ENCODE measurements around the gene TIMM17A. TPM values are rescaled to one million over a fixed set of nuclear protein-coding genes. Genes with fewer than 3 reads are reported as not detected.
A peak's percentile ranks its signal among the peaks of the same experiment; 100 is the strongest.

Gene TIMM17A
- total RNA-seq, 1 donor from 2014 or later: 72.0 TPM

DNA sequence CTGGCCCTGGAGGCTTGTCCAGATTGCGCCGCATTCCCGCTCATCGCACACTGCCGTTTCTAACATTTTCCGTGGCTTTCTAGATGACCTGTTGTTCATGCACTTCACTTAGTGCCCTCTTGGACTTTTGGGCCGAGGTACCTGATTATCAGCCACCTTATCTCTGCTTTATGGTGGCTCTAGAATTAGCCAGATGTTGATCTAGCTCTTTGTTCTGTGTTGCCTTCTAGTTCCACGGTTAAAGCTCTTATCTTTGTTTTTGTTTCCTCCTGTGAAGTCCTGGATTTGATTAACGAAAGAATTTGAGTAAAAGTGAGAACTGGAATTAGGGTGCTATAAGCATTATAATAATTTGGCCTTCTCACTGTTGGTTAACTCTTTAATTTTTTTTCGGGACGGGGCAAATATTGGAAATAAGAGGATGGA, 28.1 kb downstream of the TIMM17A start:
- no peak for DNase-seq (ENCODE audit: low read depth)

DNA sequence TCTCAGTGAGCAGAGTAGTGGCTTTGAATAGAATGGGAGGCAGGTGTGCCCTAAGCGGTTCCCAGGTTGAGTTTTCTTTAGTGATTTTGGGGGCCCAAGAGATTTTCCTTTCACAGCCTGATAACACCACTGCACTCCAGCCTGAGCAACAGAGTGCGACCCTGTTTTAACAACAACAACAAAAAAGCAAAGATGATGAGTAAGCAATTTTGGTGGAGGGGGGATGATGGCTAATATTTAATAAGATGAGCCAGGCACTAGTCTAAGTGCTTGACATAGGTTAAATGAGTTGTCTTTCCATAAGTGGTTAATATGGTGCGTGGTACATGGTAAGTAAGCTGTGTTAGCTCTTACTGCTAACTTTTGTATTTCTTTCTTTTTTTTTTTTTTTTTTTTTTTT, 29.1 kb downstream of the TIMM17A start:
- DNase-seq (ENCODE audit: low read depth): no peak

DNA sequence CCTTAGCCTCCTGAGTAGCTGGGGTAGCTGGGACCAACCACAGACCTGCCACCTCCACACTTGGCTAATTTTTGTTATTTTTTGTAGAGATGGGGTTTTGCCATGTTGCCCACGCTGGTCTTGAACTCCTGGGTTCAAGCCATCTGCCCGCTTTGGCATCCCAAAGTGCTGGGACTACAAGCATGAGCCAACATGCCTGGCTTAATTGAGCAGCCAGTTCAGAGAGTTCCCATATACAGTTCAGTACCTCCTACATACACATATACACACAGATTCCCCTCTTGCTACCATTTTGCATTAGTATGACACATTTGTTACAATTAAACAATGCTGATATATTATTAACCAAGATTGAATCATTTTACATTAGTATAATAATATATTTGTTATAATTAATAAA, 30.1 kb downstream of the TIMM17A start:
- no peak for DNase-seq (ENCODE audit: low read depth)

DNA sequence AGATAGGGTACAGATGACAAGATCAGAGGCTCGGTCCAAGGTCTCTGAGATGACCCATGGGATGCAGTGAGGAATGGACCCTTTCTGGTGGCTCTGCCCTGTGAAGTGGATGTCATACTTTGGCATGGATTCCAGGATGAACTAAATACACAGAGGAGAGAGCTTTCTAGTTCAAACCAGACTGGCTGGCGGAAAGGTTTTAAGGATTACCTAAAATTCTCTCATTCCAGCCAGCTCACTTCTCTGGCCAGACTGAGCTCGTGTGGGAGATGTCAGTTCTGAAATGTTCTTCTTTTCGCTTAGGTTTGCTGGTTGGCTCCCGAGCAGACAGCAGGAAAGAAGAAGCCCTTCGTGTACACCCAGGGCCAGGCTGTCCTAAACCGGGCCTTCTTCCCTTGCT, 33.3 kb downstream of the TIMM17A start:
- DNase-seq (ENCODE audit: low read depth): no peak

DNA sequence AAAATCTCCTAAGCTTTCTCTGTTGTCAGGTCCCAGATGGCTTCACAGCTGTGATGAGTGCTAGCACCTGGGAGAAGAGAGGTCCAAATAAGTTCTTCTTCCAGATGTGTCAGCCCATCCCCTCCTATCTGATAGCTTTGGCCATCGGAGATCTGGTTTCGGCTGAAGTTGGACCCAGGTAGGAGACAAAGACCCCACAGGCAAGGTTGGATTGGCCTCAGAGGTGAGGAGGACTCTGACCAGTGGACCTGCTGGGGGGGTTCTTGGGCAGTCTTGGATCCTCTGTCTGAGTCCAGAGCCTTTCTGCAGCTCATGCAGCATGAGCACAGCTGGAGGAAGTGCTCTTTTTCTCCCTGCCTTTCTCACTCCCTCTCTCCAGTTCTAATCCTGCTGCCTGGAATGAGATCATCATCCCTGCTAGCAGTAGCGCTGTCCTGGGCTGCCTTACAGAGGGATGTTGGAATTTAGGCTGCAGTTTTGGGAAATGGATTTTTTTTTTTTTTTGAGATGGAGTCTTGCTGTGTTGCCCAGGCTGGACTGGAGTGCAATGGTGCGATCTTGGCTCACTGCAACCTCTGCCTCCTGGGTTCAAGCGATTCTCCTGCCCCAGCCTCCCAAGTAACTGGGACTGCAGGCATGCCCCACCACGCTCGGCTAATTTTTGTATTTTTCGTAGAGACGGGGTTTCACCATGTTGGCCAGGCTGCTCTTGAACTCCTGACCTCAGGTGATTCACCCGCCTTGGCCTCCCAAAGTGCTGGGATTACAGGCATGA, 34.2 kb downstream of the TIMM17A start:
- no peak for DNase-seq (ENCODE audit: low read depth)

DNA sequence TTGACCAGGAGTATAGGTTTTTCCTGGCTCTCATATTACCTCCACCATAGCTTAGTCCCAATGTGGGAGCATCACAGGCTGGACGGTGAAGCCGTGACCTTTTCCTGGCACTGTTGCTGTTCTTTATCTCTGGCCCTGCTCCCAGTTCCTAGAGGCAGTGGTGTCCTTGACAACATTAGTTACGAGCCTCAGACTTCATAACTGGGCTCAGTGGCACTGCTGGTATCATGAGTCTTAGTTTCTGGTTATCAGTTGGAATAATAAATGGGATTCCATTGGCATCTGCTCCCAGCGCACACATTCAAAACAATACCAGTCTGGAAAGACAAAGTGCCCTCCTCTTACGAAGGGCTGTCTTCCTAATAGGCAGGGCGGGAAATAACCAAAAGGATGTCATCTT, 35.1 kb downstream of the TIMM17A start:
- no peak for DNase-seq (ENCODE audit: low read depth)

DNA sequence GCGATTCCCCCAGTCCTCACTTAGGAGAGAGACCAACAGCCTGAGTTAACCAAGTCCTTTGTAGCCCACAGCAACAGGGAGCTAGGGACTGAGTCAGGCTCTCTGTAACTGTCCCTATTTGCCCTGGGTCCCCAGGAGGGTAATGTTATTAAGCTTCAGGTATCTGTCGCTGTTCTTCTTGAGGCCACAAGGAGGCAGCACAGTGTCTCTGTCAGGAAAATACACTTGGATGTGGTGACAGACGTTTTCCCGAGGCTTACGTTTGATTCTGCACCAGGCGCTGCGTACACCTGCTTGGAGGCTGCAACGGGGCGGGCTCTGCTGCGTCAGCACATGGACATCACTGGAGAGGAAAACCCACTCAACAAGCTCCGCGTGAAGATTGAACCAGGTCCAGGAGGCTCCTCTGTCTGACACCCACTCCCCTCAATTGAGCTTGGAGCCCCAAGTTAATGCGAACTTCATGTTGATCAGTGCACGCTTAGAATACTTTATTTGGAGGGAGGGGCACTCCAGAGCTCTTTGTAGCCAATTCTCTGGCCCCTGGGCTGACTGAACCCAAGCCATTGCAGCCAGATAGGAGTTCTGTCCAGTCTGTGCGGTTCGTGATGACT, 44.4 kb downstream of the TIMM17A start:
- peak; percentile 61 for DNase-seq (ENCODE audit: low read depth)

DNA sequence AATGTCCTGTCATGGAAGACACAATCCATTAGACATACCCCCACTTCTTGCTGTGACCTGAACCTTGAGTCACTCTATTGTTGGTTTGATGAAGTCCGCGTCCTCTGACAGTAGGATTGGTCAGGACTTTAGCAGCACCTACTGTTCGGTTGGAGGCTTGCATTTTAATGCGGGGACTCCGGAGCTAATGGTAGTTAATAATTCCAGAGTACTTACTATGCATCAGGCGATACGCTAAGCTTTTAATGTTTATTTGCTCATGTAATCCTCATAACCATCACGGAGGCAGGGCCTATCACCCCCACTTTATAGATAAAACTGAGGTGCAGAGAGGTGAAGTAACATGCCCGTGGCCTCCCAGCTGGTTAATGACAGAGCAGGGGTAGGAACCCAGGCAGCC, 47.2 kb downstream of the TIMM17A start:
- no peak for DNase-seq (ENCODE audit: low read depth)

DNA sequence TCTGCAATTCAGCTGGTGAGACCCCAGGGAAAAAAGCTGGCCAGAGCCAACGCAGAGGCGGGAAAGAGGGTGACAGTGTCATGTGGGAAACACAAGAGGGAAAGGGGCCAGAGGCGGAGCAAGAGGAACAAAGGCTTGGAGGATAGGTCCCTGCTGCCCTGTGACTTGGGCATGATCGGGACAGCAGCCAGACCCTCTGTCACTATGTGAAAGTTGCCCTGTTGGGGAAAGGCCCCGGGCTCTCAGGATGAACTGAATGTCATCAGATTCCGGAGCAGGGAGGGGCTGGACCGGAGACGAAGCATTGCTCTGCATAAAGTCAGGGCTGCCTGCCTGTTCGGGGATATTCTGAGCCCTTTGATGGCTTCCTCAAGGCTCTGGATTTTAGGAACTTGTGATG, 49.4 kb downstream of the TIMM17A start:
- DNase-seq (ENCODE audit: low read depth): no peak

DNA sequence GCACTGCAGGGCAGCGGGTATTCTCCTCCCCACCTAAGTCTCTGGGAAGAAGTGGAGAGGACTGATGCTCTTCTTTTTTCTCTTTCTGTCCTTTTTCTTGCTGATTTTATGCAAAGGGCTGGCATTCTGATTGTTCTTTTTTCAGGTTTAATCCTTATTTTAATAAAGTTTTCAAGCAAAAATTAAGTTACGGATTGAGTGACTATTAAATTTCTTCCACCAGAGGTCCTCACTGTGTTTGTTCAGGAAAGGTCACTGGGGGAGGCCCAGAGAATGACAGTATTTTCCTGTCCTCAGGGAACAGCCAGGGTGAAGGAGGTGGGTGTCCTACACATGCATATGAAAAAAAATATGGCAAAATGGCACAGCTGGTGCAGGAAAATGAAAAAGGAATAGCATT, 50.7 kb downstream of the TIMM17A start:
- peak; percentile 28 for DNase-seq (ENCODE audit: low read depth)

DNA sequence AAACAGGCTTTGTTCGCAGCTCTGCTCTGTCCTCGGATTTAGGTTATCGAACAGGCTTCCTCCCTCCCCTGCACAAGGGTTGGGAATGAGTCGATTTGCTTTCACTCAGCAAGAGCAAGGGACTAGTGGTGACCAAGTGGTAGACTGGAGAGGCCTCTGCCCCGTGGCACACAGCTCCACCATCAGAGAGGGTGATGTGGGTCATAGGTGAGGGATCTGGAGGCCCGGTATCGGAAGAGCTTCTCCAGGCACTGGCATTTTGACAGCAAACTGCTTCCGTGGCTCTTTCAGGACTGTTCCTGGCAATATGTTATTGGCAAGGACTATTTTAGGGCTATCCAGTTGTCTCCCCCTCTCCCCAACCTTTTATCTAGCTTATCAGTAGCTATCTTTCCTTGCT, 52.0 kb downstream of the TIMM17A start:
- DNase-seq (ENCODE audit: low read depth): no peak

DNA sequence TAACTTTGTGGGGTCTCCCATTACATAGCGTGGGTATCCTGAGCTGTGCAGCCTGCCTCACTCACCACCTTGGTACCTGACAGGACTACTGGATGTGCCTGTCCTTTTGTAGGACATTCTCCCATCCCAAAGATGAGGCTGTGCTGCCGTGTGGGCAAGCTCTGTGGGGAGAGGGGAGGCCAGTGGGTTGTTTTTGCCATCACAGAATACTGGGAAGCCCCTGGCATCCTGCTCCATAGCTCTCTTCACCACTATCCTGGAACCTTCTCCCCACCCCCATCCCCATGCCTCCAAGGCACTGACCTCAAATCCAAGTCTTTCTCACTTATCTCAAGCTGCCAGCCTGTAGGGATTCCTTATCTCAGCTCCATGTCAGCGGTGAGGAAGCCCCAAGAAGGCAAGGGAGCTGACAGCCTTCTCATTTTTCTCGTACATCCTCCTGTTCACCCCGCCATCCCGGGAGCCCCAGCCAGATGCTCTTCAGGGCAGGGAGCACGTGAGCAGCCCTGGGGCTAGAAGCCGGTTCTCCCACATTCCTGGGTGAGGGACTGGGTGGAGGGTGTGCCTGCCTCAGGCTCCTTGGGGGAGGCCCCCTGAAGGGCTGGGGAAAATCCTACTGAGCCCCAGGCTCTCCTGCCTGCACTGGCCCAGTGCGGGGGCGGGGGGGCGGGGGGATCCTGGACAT, 52.6 kb downstream of the TIMM17A start:
- DNase-seq (ENCODE audit: low read depth): peak; percentile 38

DNA sequence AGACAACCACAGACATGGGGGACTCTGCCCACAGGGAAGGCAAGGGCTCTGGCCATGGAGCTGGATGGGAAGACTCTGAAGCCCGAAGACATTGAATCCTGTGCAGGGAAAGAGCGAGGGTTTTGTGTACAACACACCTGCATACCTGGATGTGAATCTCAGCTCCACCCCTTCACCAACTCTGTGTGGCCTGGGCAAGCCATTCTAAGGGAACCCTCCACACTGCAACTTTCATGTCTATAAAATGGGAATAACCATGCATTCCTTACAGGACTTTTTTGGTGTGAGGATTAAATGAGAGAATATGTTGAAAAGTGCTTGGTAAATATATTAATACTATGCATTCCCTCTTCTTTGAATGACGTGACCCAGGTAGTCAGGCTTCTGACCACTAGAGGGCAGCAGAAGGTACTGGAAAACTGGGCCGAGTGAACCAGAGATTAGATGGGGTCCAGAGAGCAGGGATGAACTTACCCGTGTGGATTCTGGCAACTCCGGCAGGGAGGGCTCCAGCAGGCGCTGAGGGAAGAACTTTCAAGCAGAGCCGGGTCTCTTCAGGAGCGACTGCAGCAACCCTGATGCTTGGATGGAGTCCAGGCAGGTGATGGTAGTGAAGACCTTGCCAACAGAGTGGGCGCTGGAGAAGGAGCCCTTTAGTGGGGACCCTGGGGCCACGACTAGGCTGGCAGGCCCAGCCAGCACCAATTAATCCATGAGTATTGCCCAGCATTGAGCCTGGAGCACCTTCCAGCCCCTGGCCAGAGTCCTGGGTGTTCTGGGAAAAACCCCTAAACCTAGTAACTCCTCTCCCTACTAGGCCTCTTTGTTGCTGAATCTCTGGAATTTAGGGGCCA, 54.2 kb downstream of the TIMM17A start:
- DNase-seq (ENCODE audit: low read depth): peak; percentile 82

DNA sequence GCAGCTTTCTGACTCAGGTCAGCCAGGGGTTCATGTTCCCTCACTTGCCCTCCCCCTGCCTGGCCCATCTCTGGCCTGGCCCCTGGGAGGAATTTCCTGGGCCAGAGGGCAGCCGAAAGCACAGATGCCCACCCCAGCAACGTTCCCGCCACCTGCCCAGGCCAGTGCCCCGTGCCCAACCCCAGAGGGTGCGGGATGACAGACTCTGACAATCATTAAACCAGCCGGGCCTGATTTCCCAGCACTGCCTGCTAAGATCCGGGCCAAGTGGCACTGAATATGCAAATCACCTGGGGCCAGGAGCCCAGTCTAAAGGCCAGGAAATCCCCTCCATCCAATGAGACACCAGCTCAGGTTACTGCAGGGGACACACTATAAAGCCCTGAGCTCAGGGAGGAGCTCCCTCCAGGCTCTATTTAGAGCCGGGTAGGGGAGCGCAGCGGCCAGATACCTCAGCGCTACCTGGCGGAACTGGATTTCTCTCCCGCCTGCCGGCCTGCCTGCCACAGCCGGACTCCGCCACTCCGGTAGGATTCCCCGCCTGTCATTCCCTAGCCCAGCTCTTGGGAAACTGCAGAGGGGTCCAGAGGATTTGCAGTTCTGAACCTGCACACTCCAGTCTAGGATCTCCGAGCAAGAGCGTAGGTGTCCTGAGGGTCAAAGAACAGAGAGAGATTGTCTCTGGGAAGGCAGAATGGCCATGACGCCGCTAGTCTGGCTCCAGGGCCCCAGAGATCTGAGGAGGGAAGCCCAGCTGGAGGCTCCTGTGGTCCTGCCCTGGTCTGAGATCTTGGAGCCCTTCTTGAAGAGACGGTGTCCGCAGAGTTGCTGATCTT, 55.1 kb downstream of the TIMM17A start, which contains the start of gene ELF3:
TSS of gene ELF3 (plus strand) at position 408 of the 836 bp plus-strand sequence. CDS start 550 bp downstream, outside the sequence.
- DNase-seq (ENCODE audit: low read depth): peak; percentile 99

DNA sequence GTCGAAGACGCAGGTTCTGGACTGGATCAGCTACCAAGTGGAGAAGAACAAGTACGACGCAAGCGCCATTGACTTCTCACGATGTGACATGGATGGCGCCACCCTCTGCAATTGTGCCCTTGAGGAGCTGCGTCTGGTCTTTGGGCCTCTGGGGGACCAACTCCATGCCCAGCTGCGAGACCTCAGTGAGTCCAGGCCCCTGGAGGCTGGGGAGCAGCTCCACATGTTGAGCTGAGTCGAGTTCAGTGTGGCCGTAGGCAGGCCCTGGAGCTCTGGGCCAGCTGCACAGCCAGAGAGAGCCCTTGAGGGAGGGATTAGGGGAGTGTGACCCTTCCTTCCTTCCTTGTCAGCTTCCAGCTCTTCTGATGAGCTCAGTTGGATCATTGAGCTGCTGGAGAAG, 56.7 kb downstream of the TIMM17A start:
- DNase-seq (ENCODE audit: low read depth): no peak

DNA sequence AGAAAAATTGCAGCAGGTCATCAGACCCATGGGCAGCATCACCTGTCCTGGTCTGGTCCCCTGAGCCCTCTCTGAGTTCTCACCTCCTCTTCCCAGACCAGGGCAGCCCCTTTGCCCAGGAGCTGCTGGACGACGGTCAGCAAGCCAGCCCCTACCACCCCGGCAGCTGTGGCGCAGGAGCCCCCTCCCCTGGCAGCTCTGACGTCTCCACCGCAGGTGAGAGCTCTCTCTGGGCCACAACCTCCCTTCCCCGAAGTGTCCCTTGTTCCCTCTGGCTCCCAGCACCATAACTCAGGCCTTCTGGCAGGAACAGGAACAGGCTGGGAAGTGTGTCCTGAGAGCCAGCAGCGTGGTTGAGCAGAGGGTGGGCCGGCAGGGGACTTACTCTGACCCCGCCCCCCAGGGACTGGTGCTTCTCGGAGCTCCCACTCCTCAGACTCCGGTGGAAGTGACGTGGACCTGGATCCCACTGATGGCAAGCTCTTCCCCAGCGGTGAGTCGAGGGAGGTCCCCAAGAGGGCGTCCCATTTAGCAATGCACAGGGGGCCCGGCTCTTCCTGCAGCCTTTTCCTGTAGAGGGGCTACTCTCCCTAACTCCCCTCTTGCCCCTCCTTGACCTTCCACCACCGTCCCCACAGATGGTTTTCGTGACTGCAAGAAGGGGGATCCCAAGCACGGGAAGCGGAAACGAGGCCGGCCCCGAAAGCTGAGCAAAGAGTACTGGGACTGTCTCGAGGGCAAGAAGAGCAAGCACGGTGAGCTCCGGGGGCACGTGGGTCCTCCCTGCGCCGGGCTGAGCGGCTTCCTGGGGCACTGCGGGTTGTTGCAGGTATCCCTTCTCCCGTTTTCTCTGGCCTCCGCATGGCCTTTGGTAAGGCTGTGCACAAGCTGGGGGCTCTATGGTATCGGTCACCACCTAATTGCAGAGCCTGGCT, 57.5 kb downstream of the TIMM17A start:
- DNase-seq (ENCODE audit: low read depth): no peak

DNA sequence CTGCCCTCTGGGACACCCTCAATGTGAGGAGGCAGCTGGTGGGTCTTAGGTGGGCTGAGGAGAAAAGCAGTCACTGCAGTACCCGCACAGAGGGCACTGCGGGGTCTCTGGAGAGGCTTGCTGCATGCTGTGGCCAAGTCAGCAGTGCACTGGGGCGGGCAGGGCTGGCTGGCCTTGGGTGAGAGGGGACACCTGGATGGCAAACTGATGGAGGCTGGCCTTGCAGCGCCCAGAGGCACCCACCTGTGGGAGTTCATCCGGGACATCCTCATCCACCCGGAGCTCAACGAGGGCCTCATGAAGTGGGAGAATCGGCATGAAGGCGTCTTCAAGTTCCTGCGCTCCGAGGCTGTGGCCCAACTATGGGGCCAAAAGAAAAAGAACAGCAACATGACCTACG, 58.3 kb downstream of the TIMM17A start:
- no peak for DNase-seq (ENCODE audit: low read depth)

DNA sequence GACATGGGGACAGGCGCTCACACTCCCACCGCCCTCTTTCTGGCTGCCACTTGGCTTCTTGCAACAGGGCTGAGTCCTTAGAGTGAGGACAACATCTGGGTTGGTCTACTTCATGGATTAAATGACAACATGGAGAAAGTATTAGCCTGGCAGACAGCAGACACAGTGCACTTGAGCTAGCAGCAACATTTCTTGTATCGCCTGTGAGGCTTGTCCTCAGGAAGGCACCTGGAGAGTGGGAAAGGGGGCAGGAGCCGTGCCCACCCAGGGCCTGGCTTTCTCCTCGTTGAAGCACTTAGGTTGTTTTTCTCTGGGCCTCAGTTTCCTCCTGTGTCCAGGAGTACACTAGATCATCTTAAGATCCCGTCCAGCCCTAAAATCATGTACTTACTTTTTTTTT, 58.8 kb downstream of the TIMM17A start:
- DNase-seq (ENCODE audit: low read depth): no peak

DNA sequence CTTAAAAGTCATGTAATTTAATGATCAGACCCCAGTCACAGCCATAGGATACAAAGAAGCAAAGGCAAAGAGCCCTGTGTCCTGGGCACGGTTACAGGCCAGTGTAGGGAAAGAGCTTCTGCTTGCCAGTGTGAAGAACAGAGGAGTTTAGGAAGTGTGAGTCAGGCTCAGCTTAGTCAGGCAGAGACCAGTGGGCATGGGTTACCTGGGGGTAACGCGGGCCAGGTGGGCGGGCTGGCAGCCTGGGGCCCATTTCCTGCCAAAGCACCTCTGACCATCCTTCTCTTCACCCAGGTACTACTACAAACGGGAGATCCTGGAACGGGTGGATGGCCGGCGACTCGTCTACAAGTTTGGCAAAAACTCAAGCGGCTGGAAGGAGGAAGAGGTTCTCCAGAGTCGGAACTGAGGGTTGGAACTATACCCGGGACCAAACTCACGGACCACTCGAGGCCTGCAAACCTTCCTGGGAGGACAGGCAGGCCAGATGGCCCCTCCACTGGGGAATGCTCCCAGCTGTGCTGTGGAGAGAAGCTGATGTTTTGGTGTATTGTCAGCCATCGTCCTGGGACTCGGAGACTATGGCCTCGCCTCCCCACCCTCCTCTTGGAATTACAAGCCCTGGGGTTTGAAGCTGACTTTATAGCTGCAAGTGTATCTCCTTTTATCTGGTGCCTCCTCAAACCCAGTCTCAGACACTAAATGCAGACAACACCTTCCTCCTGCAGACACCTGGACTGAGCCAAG, 59.8 kb downstream of the TIMM17A start:
- no peak for DNase-seq (ENCODE audit: low read depth)

Data from renal cortical epithelial cell (primary cell).